Stimulated activated memory B cell treated with anti-CD40 and anti-IgM and Interleukin-4, amounts not matched to agents 10 μg/mL and 1 μg/mL and 100 μg/mL, for 72 hours (primary cell): ENCODE measurements around the gene ABCG1.

Experiments
- ATAC-seq: fragments of 150-1000 bp; cut with Tn5 transposase; 2 replicates; pipeline ENCODE4 v1.10.0; 2021
- H3K27ac Mint-ChIP-seq: one replicate; pipeline ENCODE4 v1.8.0; 2022; ENCODE audit warnings: mild to moderate bottlenecking, mixed read lengths
- H3K27me3 Mint-ChIP-seq: one replicate; pipeline ENCODE4 v1.8.0; 2022; ENCODE audit warnings: mixed read lengths
- H3K36me3 Mint-ChIP-seq: one replicate; pipeline ENCODE4 v1.8.0; 2022; ENCODE audit warnings: mixed read lengths
- H3K4me1 Mint-ChIP-seq: one replicate; pipeline ENCODE4 v1.8.0; 2022; ENCODE audit warnings: mixed read lengths
- H3K4me3 Mint-ChIP-seq: one replicate; pipeline ENCODE4 v1.8.0; 2022; ENCODE audit warnings: mild to moderate bottlenecking, moderate library complexity, mixed read lengths
- H3K9me3 Mint-ChIP-seq: one replicate; pipeline ENCODE4 v1.8.0; 2022; ENCODE audit warnings: mixed read lengths

Gene ABCG1

DNA sequence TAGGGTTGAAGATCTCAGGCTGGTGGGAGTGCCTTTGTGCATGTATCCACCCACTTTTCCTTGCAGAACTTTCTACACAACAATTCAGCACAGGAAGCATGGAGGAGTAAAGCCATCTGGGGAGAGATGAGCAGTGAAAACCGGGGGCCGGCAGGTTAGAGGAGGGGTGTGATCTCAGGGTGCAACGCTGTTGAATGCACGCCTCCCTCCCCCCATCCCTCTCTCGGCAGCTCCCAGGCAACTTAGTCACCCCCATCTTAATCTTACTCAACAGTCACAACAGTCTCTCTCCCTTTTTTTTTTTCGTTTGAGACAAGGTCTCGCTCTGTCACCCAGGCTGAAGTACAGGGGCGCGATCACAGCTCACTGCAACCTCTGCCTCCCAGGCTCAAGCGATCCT, 16.6 kb upstream of the ABCG1 start:
- Mint-ChIP-seq H3K36me3 (no peaks in the 10 kb centered on the region), H3K27me3 (no peaks in the 10 kb centered on the region), H3K27ac (no peak overlapping the region), H3K4me3 (no peak overlapping the region), H3K4me1 (peaks cover 20% of the 10 kb centered on the region), H3K9me3 (no peaks in the 10 kb centered on the region)
- ATAC-seq, result no peak

DNA sequence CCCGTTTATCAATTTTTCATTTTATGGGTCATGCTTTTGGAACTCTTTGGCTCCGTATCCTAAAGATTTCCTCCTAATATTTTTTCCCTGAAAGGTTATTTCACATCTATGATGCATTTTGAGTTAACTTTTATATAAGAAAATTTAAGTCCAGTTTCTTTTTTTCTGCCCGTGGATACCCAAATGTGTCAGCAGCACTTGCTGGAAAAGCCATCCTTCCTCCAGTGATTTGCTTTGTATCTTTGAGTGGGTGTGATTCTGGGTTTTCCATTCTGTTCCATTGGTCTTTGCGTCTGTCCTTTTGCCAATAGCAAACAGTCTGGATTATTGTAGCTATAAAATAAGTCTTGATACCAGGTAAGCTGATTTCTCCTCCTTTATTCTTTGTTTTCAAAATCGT, 15.6 kb upstream of the ABCG1 start:
- Mint-ChIP-seq H3K4me3 (no peak overlapping the region), H3K4me1 (peaks cover 19% of the 10 kb centered on the region), H3K27me3 (no peaks in the 10 kb centered on the region), H3K36me3 (no peaks in the 10 kb centered on the region), H3K27ac (no peak overlapping the region), H3K9me3 (no peaks in the 10 kb centered on the region)
- ATAC-seq, result no peak

DNA sequence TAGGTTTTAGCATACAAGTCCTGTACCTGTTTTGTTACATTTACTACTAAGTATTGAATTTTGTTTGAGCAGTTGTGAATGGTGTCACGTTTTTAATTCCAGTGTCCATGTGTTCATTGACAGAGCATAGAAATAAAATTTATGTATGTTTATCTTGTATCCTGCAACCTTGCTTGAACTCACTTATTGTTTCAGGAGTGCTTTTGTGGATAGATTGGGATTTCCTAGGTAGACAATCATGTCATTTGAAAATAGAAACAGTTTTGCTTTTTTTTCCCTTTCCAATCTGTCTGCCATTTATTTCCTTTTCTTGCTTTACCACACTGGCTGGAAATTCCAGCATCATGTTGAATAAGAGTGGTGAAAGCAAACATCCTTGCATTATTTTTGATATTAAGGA, 15.0 kb upstream of the ABCG1 start:
- H3K4me3 Mint-ChIP-seq, result no peak overlapping the region
- ATAC-seq, result no peak
- H3K27ac Mint-ChIP-seq, result no peak overlapping the region
- H3K27me3 Mint-ChIP-seq, result no peaks in the 10 kb centered on the region
- H3K4me1 Mint-ChIP-seq, result peaks cover 12% of the 10 kb centered on the region
- H3K36me3 Mint-ChIP-seq, result no peaks in the 10 kb centered on the region
- H3K9me3 Mint-ChIP-seq, result no peaks in the 10 kb centered on the region

DNA sequence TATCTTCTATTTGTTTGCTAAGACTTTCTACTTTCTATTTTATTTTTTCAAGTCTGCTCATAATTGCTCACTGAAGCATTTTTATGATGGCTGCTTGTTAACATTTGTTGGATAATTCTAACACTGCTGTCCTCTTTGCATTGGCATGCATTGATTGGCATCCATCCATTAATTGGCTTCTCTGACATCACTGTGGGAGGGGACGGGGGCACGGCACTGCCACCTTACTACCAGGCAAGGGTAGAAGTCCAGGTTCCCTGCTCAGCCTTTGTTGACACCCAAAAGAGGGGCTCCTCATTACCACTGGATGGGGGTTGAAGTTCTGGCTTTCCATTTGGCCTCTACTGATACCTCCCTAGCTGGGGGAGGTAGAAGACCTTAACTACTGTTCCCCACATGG, 11.5 kb upstream of the ABCG1 start:
- Mint-ChIP-seq H3K4me1 (no peaks in the 10 kb centered on the region), H3K27me3 (no peaks in the 10 kb centered on the region), H3K36me3 (no peaks in the 10 kb centered on the region), H3K27ac (no peak overlapping the region), H3K4me3 (no peak overlapping the region), H3K9me3 (no peaks in the 10 kb centered on the region)
- ATAC-seq, result no peak

DNA sequence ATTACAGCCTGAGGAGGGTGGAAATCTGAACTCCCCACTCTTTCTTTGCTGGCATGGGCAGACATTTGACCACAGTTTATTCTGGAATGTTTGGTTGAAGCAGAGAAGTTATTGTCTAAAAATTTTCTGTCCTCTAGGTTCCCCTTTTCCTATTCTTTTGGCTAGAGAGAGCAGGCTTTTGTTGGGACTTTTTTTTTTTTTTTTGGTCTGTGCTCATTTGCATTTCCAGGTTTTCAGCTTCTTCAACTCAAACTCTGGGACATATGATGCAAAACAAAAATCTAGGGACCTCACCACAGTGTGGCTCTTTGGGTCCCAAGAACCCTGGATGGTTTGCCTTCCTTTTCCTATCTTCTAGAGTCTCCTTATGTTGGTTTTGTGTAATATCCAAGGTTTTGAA, 10.9 kb upstream of the ABCG1 start:
- no peaks in the 10 kb centered on the region for H3K9me3 Mint-ChIP-seq
- H3K4me1 Mint-ChIP-seq, result no peaks in the 10 kb centered on the region
- no peak for ATAC-seq
- no peaks in the 10 kb centered on the region for H3K27me3 Mint-ChIP-seq
- H3K36me3 Mint-ChIP-seq, result no peaks in the 10 kb centered on the region
- no peak overlapping the region for H3K27ac Mint-ChIP-seq
- no peak overlapping the region for H3K4me3 Mint-ChIP-seq

DNA sequence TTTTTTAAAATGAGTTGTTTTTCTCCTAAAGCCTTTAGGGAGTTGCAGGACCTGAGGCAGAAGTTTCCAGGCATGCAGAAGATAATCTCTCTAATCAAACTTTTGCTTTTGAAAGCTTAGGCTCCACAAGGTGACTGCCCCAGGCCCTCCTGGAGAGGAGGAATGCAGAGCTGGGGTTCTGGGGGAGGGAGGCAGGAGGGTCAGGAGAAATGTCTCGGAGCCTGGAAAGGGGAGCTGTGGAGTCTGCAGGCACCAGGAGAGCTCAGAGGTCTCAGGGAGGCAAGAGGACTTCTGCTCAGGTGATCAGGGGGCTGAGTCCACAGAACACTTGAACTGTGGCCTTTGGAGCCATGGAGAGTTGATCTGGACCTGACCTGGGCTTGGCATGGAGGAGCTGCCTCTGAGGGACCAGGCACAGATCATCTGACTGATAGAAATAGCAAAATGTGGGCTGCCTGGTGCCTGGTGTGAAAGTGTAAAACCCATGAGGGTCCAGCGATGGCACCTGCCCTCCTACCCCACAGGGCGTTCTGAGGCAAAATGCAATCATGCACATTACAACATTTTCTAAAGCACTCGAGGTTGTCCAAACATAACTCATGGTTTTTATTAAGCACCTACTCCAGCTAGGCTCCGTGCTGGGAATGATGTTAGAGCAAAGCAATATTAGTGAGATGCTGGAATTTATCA, 10.0 kb upstream of the ABCG1 start:
- no peak overlapping the region for H3K27ac Mint-ChIP-seq
- H3K36me3 Mint-ChIP-seq, result no peaks in the 10 kb centered on the region
- H3K9me3 Mint-ChIP-seq, result no peaks in the 10 kb centered on the region
- no peak overlapping the region for H3K4me3 Mint-ChIP-seq
- ATAC-seq, result no peak
- H3K27me3 Mint-ChIP-seq, result no peaks in the 10 kb centered on the region
- no peaks in the 10 kb centered on the region for H3K4me1 Mint-ChIP-seq

DNA sequence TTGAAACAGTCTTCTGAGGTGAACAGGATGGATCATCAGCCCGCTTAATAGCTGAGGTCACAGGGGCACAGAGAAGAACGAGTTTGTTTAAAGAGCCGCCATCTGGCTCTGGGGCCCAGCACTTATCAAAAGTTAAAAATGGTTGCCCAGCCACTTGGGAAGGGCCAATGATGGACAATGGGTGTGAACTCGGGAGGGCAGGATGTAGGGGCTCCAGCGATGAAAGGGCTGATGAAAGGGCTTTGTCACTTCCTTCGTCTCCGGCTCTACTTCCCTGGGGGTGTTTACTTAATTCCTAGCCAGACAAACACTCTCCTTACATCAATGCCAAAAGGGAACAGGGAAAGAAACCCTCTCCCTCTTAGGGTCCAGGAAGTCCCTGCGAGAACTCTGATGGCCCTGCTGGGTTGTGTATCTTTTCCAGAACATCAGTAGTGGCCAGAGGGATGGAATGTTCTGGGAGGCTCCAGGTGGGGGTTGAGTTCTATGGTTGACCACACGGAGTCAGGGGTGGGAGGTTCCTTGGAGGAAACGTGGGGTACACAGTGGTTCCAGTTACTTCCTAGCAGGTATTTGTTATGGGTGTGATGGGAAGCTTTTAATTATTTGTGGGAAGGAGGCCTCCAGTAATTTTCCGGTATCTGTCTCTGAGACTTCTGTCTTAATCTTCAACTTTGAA, 9.0 kb upstream of the ABCG1 start:
- H3K36me3 Mint-ChIP-seq, result no peaks in the 10 kb centered on the region

DNA sequence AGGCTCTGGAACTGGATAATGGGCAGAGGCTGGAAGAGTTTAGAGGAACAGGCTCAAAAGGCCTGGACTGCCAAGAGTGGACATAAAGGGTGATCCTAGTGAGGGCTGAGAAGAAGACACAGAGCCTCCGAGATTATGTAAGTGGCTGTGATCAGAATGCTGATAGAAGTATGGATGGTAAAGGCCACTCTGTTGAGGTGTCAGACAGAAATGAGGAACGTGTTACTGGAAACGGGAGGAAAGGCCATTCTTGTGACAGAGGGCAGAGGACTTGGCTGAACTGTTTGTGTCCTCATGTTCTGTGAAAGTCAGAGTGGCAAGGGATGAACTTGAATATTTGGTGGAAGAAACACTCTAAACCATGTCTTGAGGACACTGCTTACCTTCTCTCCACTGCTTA, 6.7 kb upstream of the ABCG1 start:
- H3K27ac Mint-ChIP-seq, result no peak overlapping the region
- peaks cover 2% of the 10 kb centered on the region for H3K9me3 Mint-ChIP-seq
- no peak for ATAC-seq
- no peaks in the 10 kb centered on the region for H3K36me3 Mint-ChIP-seq
- no peaks in the 10 kb centered on the region for H3K27me3 Mint-ChIP-seq
- H3K4me1 Mint-ChIP-seq, result no peaks in the 10 kb centered on the region
- H3K4me3 Mint-ChIP-seq, result no peak overlapping the region

More for the DNA sequence above, 9.0 kb upstream of the ABCG1 start:
- H3K9me3 Mint-ChIP-seq, result no peaks in the 10 kb centered on the region
- no peaks in the 10 kb centered on the region for H3K27me3 Mint-ChIP-seq
- no peak overlapping the region for H3K27ac Mint-ChIP-seq
- H3K4me3 Mint-ChIP-seq, result no peak overlapping the region
- no peaks in the 10 kb centered on the region for H3K4me1 Mint-ChIP-seq
- ATAC-seq, result no peak

DNA sequence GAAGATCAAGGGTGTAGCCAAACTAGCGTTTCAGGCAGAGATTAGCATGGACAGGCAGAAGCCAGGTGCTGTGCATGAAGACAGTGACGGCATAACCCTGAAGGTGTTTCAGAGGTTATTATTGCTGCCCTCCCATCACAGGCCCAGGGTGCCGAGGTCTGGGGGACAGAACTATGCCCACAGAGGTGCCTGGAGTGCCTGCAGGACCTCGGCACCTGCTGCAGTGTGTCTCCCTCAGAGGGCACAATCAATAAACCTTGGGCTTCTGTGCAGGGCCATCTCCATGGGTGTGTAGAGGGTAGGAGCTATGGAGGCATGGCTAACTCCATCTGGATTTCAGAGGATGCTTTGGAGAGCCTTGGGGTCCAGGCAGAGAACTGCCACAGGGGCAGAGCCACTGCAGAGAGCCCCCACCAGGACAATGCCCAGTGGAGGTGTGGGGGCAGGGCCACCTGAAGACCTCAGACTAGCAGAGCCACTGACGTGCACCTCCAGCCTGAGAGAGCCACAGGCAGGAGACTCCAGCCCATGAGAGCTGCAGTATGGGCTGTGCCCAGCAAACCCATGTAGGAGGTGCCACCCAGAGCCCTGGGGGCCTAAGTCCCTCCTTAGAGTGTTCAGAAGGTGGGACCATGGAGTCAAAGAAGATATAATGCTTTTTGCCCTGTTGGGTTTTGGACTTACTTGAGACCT, 5.7 kb upstream of the ABCG1 start:
- Mint-ChIP-seq H3K4me3 (no peak overlapping the region), H3K36me3 (no peaks in the 10 kb centered on the region), H3K4me1 (no peaks in the 10 kb centered on the region), H3K9me3 (peaks cover 2% of the 10 kb centered on the region), H3K27ac (no peak overlapping the region), H3K27me3 (no peaks in the 10 kb centered on the region)
- ATAC-seq, result no peak

DNA sequence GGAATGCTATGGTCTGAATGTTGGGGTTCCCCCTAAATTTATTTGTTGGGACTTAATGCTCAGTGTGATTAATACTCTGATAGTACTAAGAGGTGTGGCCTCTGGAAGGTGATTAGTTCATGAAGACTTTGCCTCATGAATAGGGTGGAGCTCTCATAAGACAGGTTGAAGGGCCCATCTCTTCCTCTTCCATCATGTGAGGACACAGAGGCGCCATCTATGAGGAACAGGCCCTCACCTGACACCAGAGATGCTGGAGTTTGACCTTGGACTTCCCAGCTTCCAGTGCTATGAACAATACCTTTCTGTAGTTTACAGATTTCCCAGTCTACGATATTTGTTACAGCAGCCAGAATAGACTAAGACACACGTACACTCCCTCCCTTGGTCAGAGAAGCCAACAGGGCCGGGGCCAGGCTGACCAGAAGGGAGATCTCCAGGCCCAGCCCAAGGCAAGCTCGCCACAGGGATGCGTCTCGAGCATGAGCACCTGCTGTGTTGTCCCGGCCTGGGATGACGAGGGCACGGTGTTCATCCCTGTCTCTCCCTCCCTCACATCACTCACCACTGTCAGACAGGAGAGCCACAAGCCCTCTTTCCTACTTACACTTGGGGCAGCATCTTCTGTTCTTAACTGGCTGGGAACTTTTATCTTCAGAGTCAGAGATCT, 4.7 kb upstream of the ABCG1 start:
- peaks cover 2% of the 10 kb centered on the region for H3K9me3 Mint-ChIP-seq
- H3K27me3 Mint-ChIP-seq, result no peaks in the 10 kb centered on the region
- ATAC-seq, result no peak
- H3K36me3 Mint-ChIP-seq, result no peaks in the 10 kb centered on the region
- no peak overlapping the region for H3K4me3 Mint-ChIP-seq
- H3K4me1 Mint-ChIP-seq, result no peaks in the 10 kb centered on the region
- H3K27ac Mint-ChIP-seq, result no peak overlapping the region

DNA sequence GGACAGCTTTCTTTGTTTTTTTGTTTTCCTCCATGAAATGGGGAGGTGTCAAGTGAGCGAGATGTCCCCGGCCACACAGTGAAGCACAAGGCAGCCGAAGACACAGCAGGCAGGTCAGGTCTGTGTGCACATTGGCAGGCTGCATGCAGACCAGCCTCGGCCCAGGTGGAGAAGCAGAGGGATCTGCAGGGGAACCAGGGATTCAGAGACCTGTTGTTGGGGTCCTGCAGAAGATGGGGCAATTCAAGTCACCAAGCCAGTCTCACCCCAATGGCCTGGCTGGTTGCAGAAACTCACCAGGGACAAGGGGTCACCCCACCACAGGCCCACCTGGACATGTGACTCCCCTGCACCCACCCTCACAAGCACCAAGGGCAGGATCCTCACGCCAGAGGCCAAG, 4.0 kb upstream of the ABCG1 start:
- Mint-ChIP-seq H3K4me3 (no peak overlapping the region), H3K36me3 (no peaks in the 10 kb centered on the region), H3K27me3 (no peaks in the 10 kb centered on the region), H3K27ac (no peak overlapping the region), H3K9me3 (peaks cover 2% of the 10 kb centered on the region), H3K4me1 (peaks cover 1% of the 10 kb centered on the region)
- ATAC-seq, result no peak

DNA sequence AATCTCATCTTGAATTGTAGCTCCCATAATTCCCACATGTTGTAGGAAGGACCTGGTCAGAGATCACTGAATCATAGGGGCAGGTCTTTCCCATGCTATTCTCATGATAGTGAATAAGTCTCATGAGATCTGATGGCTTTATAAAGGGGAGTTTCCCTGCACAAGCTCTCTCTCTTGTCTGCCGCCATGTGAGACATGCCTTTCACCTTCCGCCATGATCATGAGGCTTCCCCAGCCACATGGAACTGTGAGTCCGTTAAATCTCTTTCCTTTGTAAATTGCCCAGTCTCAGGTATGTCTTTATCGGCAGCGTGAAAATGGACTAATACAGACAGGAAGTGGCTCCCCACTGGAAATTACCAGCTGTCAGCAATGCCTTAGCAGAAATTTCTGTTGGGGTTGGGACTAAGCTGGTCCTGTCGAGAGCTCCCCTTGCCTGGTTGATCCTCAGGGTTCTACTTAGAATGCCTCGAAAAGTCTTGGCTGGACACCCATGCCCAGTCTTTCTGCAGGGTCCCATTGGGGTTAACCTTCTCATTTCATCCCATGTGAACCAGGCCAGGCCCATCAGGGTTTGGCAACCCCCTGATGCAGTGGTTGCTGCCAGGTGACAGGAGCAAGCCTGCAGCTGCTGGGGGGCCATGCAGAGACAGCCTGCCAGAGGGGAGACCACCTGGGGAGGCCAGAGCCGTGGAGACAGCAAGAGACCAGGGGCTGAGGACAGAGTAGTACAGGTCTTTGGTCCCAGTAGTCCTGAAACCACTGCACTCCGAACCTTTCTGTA, 2.8 kb upstream of the ABCG1 start:
- Mint-ChIP-seq H3K36me3 (no peaks in the 10 kb centered on the region), H3K4me1 (peaks cover 11% of the 10 kb centered on the region), H3K9me3 (peaks cover 2% of the 10 kb centered on the region), H3K27ac (no peak overlapping the region), H3K4me3 (no peak overlapping the region), H3K27me3 (no peaks in the 10 kb centered on the region)
- no peak for ATAC-seq

DNA sequence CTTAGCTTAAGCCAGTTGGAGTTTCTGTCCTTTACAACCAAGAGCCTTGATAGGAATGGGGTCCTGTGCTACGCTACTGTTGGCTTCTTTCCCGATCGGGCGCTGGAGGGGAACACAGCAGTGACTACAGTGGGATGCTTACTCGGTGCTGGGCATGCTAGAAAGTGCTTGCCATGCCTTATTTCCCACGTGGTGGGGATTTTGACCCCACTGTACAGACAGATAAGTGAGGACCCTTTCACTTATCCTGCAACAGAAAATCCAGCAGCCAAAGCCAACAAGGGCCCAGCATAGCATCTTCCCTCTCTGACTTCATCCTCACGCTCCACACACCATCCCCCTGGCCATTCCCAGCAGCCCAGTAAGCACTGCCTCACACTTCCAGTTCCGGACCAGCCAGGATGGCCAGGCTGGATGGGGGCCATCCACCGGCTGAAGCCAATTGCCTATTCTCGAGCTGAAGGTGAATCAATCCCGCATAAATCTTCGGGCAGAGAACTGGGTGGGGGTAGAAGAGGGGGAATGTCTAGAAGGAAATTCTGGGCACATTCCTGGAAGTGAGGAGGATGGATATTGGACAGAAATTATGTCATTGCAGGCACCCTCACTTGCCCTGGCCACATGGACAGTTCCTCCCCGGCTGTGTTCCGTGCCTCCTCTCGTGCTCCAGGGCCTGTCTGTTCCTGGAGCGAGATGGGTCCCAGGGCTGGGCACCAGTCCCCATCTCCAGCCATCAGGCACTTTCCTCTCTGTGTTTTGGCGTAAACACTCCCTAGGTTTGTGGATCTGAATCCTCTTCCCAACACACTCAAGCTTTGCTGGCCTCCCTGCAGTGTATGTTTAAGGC, 2.0 kb upstream of the ABCG1 start:
- Mint-ChIP-seq H3K27ac (no peak overlapping the region), H3K4me1 (peaks cover 18% of the 10 kb centered on the region), H3K27me3 (no peaks in the 10 kb centered on the region), H3K9me3 (peaks cover 2% of the 10 kb centered on the region), H3K4me3 (no peak overlapping the region), H3K36me3 (no peaks in the 10 kb centered on the region)
- ATAC-seq, result no peak

DNA sequence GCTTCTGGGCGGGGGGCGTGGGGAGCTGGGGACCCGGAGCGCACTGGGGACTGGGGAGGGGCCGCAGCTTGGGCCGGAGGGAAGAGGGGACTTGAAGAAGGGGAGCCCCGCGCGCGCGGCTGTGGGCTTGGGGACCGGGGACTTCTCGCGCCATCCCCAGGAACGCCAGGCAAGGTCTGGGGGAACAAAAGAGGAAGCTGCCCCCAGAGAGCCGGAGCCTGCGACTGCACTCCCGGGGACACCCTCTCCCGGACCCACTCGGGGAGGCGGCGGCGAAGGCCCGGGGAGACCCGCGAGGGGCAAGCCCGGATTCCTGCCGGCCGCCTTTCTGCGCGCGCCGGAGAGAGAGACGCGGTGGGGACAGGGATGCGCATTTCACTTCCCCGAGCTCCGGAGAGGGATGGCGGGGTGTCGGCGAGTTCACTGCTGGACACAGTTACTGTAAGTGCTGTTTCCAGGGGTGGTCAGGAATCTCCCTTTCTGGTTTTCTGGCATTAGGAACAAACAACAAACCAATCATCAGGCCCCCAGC, 732 bp downstream of the ABCG1 start:
- H3K27me3 Mint-ChIP-seq, result no peaks in the 10 kb centered on the region
- H3K36me3 Mint-ChIP-seq, result no peaks in the 10 kb centered on the region
- peaks cover 2% of the 10 kb centered on the region for H3K9me3 Mint-ChIP-seq
- ATAC-seq, result peak; percentile 49
- peaks cover 28% of the 10 kb centered on the region for H3K4me1 Mint-ChIP-seq
- peak overlapping the region; percentile 88 for H3K4me3 Mint-ChIP-seq
- peak overlapping the region; percentile 77 for H3K27ac Mint-ChIP-seq
